Peyer's patch (tissue), 4 donors: Measurements from ENCODE around the gene SSX2IP.
"Not testable (repeated sequence)": the region's sequence is repeated elsewhere in the genome, so short reads cannot be mapped to it uniquely, and the experiment has no call there.

Source experiments
- POLR2A ChIP-seq, 2 donors: fragments of 450-650 bp; IDR thresholded peaks; one replicate each; pipeline ENCODE4 v1.5.1; 2017; ENCODE audit warnings: antibody characterized with exemption in 2 of 2, mild to moderate bottlenecking in 2 of 2, moderate library complexity in 2 of 2
- TF ChIP-seq, protein P1 (sequence below), 6 experiments: fragments of 450-650 bp in 4 of 6; fragments of 200-600 bp in 2 of 6; sonication (generic) in 1 of 6; IDR thresholded peaks; one replicate each; pipeline ENCODE4 v1.5.1; 2017 to 2019; ENCODE audit warnings: antibody characterized with exemption in 6 of 6, mild to moderate bottlenecking in 3 of 6, moderate library complexity in 1 of 6

DNA sequence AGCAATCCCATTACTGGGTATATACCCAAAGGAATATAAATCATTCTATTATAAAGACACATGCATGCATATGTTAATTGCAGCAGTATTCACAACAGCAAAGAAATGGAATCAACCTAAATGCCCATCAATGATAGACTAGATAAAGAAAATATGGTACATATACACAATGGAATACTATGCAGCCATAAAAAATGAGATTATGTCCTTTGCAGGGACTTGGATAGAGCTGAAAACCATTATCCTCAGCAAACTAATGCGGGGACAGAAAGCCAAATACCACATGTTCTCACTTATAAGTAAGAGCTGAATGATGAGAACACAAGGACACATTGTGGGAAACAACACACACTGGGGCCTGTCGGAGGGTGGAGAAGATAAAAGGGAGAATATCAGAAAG lies 95.3 kb downstream of the SSX2IP start:
- TF ChIP-seq, protein P1, sequence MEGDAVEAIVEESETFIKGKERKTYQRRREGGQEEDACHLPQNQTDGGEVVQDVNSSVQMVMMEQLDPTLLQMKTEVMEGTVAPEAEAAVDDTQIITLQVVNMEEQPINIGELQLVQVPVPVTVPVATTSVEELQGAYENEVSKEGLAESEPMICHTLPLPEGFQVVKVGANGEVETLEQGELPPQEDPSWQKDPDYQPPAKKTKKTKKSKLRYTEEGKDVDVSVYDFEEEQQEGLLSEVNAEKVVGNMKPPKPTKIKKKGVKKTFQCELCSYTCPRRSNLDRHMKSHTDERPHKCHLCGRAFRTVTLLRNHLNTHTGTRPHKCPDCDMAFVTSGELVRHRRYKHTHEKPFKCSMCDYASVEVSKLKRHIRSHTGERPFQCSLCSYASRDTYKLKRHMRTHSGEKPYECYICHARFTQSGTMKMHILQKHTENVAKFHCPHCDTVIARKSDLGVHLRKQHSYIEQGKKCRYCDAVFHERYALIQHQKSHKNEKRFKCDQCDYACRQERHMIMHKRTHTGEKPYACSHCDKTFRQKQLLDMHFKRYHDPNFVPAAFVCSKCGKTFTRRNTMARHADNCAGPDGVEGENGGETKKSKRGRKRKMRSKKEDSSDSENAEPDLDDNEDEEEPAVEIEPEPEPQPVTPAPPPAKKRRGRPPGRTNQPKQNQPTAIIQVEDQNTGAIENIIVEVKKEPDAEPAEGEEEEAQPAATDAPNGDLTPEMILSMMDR (IDR thresholded peaks at IDR 0.05), result not testable (repeated sequence)
- not testable (repeated sequence) for TF ChIP-seq POLR2A (IDR thresholded peaks at IDR 0.05)
